Adrenal gland (tissue), 12 donors: Measurements from ENCODE around the gene EHD3. TPM values are rescaled to one million over a fixed set of nuclear protein-coding genes. Genes with fewer than 3 reads are reported as not detected.

Source experiments
- DNase-seq, 7 donors: peaks; one replicate each; pipeline ENCODE4 v3.0.0-alpha.2; 2019 to 2020
- H3K27ac ChIP-seq, 5 donors: fragments of 200-600 bp; sonication (generic) in 4 of 5; 1 replicate in 3 of 5; 2 replicates in 2 of 5; pipeline versions ENCODE4 v1.5.1 to v1.8.0; 2016 to 2020; ENCODE audit warnings: mild to moderate bottlenecking in 1 of 5
- H3K27me3 ChIP-seq: fragments of 200-600 bp; 2 replicates; pipeline ENCODE4 v1.8.0; 2021
- H3K36me3 ChIP-seq, 2 donors: fragments of 200-600 bp; replicated peaks in 1 of 2; 1 replicate in 1 of 2; 2 replicates in 1 of 2; pipeline versions ENCODE4 v1.5.1 to v1.8.0; 2018 to 2022
- H3K4me1 ChIP-seq, 2 donors: fragments of 200-600 bp; replicated peaks in 1 of 2; 1 replicate in 1 of 2; 2 replicates in 1 of 2; pipeline versions ENCODE4 v1.5.1 to v1.8.0; 2018 to 2021
- H3K4me3 ChIP-seq, 4 donors: fragments of 200-600 bp; sonication (generic) in 3 of 4; one replicate each; pipeline ENCODE4 v1.5.1; 2016 to 2018
- H3K9me3 ChIP-seq, 3 donors: fragments of 200-600 bp; sonication (generic) in 1 of 3; replicated peaks in 1 of 3; 1 replicate in 2 of 3; 2 replicates in 1 of 3; pipeline versions ENCODE4 v1.5.1 to v1.8.0; 2016 to 2021
- POLR2A ChIP-seq, 2 donors: fragments of 450-650 bp; IDR thresholded peaks; one replicate each; pipeline ENCODE4 v1.6.1; 2017; ENCODE audit warnings: antibody characterized with exemption in 2 of 2, mild to moderate bottlenecking in 2 of 2, moderate library complexity in 1 of 2
- WGBS, 4 donors: extraction: QIAGEN DNeasy Blood & Tissue Kit in 2 of 4; methylation state at CpG; one replicate each; pipeline versions ENCODE4 v1.1.5 to v1.1.7; 2013 to 2017; 5-methylcytosine and 5-hydroxymethylcytosine counted together
- intact Hi-C, 2 donors: fragments of 100-400 bp; cut with DNase I; formaldehyde crosslinking; loops; one replicate each; pipeline versions ENCODE4 v1.14.1 to v1.15.0; 2022 to 2023
- polyA plus RNA-seq, 3 donors: library from polyadenylated mRNA; stranded (reverse); fragments of 200-250 nt in 2 of 3; fragments of 350-450 nt in 1 of 3; fragmentation: Illumina TruSeq in 1 of 3; extraction: RNeasy Lipid Tissue Mini Kit (QIAGEN cat#74804) in 1 of 3; gene quantifications; one replicate each; pipeline ENCODE4 v1.2.3, GENCODE V29; 2013 to 2014
- total RNA-seq, 9 donors: library from RNA; depleted of rRNA in 4 of 9; stranded (reverse); fragments of >200 nt in 4 of 9; fragments of 120-200 nt in 1 of 9; fragmentation: NEBNext Ultra II Directional in 1 of 9; extraction: Animal tissue kit (Norgen Biotek cat#: 25700) in 1 of 9; gene quantifications; one replicate each; pipeline versions ENCODE4 v1.1.0 to v1.2.4, GENCODE V29; 2013 to 2023
- TF ChIP-seq, protein P1 (sequence below), 6 experiments: fragments of 450-650 bp in 4 of 6; fragments of 200-600 bp in 2 of 6; sonication (generic) in 1 of 6; IDR thresholded peaks; 1 replicate in 5 of 6; 2 replicates in 1 of 6; pipeline versions ENCODE4 v1.5.1 to v1.8.0; 2016 to 2021; ENCODE audit warnings: antibody characterized with exemption in 6 of 6, mild to moderate bottlenecking in 2 of 6, moderate library complexity in 1 of 6
- donor health status: healthy with polysubstance abuse.
- donor health status: Bipolar disorder and iron deficiency.
- donor health status: DM: yes; HTN: yes; CAD: no.
- donor health status: DM: no; HTN: no; CAD: no.
- donor health status: DM: no; HTN: no; CAD: no.
- donor health status: DM: yes; HTN: yes; CAD: no.

Gene EHD3
- total and polyA plus RNA-seq, 12 donors = 4.6 to 51.9 (median 22.3) TPM

DNA sequence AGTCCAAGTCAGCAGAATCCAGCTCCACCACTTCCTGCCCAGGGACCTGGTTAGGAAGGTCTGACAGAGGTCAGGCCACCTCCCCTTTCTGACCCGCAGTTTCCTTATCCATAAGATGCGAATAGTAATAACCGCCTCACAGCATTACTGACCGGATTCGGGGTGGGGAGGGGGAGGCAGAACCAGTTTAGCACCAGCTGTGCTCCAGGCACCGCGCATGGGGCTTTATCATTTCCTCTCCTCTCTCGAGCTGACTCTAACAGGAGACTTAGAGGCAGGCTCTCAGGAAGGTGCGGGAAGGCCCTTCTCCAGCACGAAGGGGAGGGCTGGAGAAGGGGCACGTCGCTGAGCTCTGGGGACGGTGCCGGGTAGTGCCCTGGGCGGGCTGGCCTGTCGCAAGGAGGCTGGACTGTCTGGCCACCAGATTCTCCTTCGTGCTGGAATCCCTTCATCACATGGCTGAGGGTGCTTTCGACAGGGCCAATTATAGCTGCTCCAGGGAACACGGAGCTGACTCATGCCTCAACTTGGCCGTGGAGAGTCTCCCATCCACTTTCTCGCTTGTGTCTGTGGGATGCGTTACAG, 5.7 kb downstream of the EHD3 start:
- Histone ChIP-seq H3K9me3 (no peaks in the 10 kb centered on the region), H3K4me1 (peaks cover 0 to 5% of the 10 kb centered on the region in 2 donors), H3K36me3 (peaks cover 0 to 2% of the 10 kb centered on the region in 2 donors), H3K4me3 (no peak overlapping the region), H3K27me3 (no peaks in the 10 kb centered on the region), H3K27ac (peak overlapping the region in 3 of 5 donors; percentile 13 to 81 (median 71))
- DNase-seq = peak in 4 of 7 donors; percentile 26 to 67 (median 28)
- TF ChIP-seq POLR2A (IDR thresholded peaks at IDR 0.05) = no peak
- TF ChIP-seq, protein P1, sequence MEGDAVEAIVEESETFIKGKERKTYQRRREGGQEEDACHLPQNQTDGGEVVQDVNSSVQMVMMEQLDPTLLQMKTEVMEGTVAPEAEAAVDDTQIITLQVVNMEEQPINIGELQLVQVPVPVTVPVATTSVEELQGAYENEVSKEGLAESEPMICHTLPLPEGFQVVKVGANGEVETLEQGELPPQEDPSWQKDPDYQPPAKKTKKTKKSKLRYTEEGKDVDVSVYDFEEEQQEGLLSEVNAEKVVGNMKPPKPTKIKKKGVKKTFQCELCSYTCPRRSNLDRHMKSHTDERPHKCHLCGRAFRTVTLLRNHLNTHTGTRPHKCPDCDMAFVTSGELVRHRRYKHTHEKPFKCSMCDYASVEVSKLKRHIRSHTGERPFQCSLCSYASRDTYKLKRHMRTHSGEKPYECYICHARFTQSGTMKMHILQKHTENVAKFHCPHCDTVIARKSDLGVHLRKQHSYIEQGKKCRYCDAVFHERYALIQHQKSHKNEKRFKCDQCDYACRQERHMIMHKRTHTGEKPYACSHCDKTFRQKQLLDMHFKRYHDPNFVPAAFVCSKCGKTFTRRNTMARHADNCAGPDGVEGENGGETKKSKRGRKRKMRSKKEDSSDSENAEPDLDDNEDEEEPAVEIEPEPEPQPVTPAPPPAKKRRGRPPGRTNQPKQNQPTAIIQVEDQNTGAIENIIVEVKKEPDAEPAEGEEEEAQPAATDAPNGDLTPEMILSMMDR (IDR thresholded peaks at IDR 0.05) = no peak
- 61 to 78% (median 68%) methylated on average over 11 to 22 of the region's 22 CpGs for WGBS, 4 donors
- intact Hi-C loops = loop anchor here in 1 of 2 donors (10.0 kb wide), 1 partner anchor 75 kb away; no protein-coding TSS in a partner anchor

DNA sequence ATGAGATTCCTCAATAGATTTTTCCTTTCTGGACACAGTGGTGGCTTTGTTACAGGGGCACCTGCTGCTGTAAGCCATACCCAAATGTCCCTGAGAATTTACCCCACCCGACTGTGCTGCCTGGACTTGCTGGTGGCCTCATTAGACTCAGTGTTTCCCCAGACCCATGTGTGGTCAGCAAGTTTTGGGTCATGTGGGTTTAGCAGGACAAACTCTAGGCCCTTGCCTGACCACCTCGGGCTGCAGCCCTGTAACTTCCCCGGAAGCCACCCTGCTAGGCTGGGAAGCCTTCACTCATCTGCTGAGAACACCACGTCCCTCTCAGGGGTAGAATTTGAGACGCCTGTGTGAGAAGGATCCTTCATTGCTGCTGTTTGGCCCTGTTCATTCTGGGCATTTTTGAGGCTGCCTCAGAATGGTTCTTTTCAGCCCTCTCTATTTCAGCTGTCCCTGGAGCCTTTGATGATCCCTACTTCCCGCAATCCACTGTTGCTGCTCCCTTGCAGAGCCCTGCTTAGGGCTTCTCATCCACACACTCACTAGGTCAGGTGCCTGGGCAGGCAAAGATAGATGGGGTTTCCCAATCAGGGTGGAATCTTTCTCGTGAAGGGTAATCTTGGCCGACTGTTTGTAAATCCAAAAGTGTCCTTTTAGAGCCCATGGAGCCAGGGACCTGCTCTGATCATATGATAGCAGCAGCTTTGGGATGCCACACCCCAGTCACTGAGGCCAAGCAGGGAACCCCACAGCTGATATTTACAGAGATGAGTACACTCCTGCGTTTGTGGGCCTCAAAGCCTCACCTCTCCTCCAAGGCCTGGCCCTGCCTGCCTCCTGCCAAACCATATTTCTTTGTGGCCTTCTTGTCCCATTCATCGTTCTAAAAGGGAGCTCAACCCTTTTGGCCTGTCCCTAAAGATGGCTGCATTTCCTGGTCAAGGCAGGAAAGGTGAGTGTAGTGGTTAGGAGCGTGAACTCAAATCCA, 6.7 kb downstream of the EHD3 start:
- WGBS, 4 donors = 73 to 83% (median 80%) methylated on average over 9 to 11 of the region's 11 CpGs
- peaks cover 0 to 5% of the 10 kb centered on the region in 2 donors for H3K4me1 ChIP-seq
- no peaks in the 10 kb centered on the region for H3K27me3 ChIP-seq
- no peak for DNase-seq
- TF ChIP-seq, protein P1 (IDR thresholded peaks at IDR 0.05) = no peak
- TF ChIP-seq POLR2A (IDR thresholded peaks at IDR 0.05) = no peak
- H3K4me3 ChIP-seq = no peak overlapping the region
- no peaks in the 10 kb centered on the region for H3K9me3 ChIP-seq
- H3K27ac ChIP-seq = peak overlapping the region in 1 of 5 donors; percentile 81
- peaks cover 0 to 7% of the 10 kb centered on the region in 2 donors for H3K36me3 ChIP-seq
- intact Hi-C loops = loop anchor here in 1 of 2 donors (10.0 kb wide), 1 partner anchor 74 kb away; no protein-coding TSS in a partner anchor

DNA sequence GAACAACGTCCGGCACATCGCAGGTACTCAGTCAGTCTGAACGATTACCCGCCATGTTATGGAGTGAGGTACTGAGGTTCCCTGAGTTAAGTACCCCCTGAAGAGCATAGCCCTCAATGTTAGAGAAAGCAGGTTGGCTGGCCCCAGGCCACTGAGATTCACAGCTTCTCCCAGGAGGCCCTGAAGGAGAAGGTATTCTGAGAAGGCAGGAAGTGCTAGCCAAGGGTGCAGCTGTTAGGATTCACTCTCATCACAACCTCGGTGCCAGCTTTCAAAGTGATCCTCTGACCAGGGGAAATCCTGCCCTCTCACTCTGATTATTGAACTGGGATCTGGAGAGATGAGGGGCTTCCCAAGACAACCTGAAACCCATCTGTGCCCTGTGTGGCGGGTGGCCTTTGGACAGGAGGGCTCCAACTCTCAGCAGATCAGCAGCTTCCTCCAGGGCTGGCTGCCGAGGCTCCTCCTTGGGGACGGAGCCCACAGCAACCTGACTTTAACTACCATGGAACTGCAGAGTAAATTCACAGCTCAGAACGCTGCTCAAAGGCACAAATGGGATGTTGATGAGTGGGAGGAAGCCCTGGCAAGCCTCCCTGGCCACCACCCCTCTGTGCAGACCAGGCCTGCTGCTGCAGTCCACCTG, 7.8 kb downstream of the EHD3 start:
- intact Hi-C loops = loop anchor here in 1 of 2 donors (10.0 kb wide), 1 partner anchor 73 kb away; no protein-coding TSS in a partner anchor
- DNase-seq = no peak
- Histone ChIP-seq H3K4me1 (peaks cover 0 to 5% of the 10 kb centered on the region in 2 donors), H3K27me3 (no peaks in the 10 kb centered on the region), H3K27ac (no peak overlapping the region), H3K36me3 (peaks cover 0 to 7% of the 10 kb centered on the region in 2 donors), H3K9me3 (no peaks in the 10 kb centered on the region), H3K4me3 (no peak overlapping the region)
- WGBS, 4 donors = 80 to 94% (median 86%) methylated on average over 7 to 10 of the region's 10 CpGs
- no peak for TF ChIP-seq POLR2A (IDR thresholded peaks at IDR 0.05)
- TF ChIP-seq, protein P1 (IDR thresholded peaks at IDR 0.05) = no peak
